Activated T-cell treated with anti-CD3 and anti-CD28 coated beads for 1 hour (primary cell): Measurements from ENCODE around the gene OSTF1.

ENCODE experiments used
- DNase-seq: peaks from one replicate; pipeline ENCODE4 v3.0.0-alpha.2; 2020; ENCODE audit warnings: low read depth

The OSTF1 gene

GRCh38 chr9:75121914-75122558, 33.7 kb downstream of the OSTF1 start:
- DNase-seq: no peak

- no peak for DNase-seq
Measured at GRCh38 chr9:75123696-75124095, 35.4 kb downstream of the OSTF1 start.

- DNase-seq: no peak
Measured at GRCh38 chr9:75128535-75128934, 40.2 kb downstream of the OSTF1 start.

GRCh38 chr9:75130172-75130571, 41.9 kb downstream of the OSTF1 start:
- DNase-seq: no peak

- no peak for DNase-seq
Measured at GRCh38 chr9:75130621-75131230, 42.4 kb downstream of the OSTF1 start.

- DNase-seq: no peak
Measured at GRCh38 chr9:75131700-75132099, 43.4 kb downstream of the OSTF1 start.

GRCh38 chr9:75132244-75132643, 43.9 kb downstream of the OSTF1 start:
- no peak for DNase-seq

GRCh38 chr9:75133396-75133795, 45.1 kb downstream of the OSTF1 start:
- no peak for DNase-seq

- no peak for DNase-seq
Measured at GRCh38 chr9:75134495-75134894, 46.2 kb downstream of the OSTF1 start.

GRCh38 chr9:75138260-75139040, 50.1 kb downstream of the OSTF1 start:
- DNase-seq: no peak

GRCh38 chr9:75139201-75139600, 50.9 kb downstream of the OSTF1 start:
- DNase-seq: no peak

- DNase-seq: no peak
Measured at GRCh38 chr9:75140261-75140660, 51.9 kb downstream of the OSTF1 start.

GRCh38 chr9:75142202-75142601, 53.9 kb downstream of the OSTF1 start:
- no peak for DNase-seq

GRCh38 chr9:75146229-75146628, 57.9 kb downstream of the OSTF1 start:
- DNase-seq: no peak

- DNase-seq: no peak
Measured at GRCh38 chr9:75147638-75148037, 59.3 kb downstream of the OSTF1 start.

GRCh38 chr9:75148561-75148960, 60.2 kb downstream of the OSTF1 start:
- no peak for DNase-seq

- no peak for DNase-seq
Measured at GRCh38 chr9:75149841-75150241, 61.5 kb downstream of the OSTF1 start.

GRCh38 chr9:75150512-75150911, 62.2 kb downstream of the OSTF1 start:
- no peak for DNase-seq

GRCh38 chr9:75152416-75152815, 64.1 kb downstream of the OSTF1 start:
- DNase-seq: peak; percentile 17

- DNase-seq: no peak
Measured at GRCh38 chr9:75156858-75157257, 68.5 kb downstream of the OSTF1 start.

- DNase-seq: no peak
Measured at GRCh38 chr9:75161116-75161857, 73.0 kb downstream of the OSTF1 start.

- DNase-seq: no peak
Measured at GRCh38 chr9:75163764-75164163, 75.5 kb downstream of the OSTF1 start.

GRCh38 chr9:75164573-75164972, 76.3 kb downstream of the OSTF1 start:
- no peak for DNase-seq
